Left ventricle myocardium inferior (tissue), 1 donor: ENCODE measurements around the gene ZSWIM5. TPM values are rescaled to one million over a fixed set of nuclear protein-coding genes. Genes with fewer than 3 reads are reported as not detected.
"Not testable (repeated sequence)": the region's sequence is repeated elsewhere in the genome, so short reads cannot be mapped to it uniquely, and the experiment has no call there.

ENCODE experiments used
- DNase-seq: peaks from one replicate; pipeline ENCODE4 v3.0.0-alpha.2; 2020
- H3K27ac ChIP-seq: fragments of 200-600 bp; replicated peaks from 2 replicates; pipeline ENCODE4 v1.8.0; 2021
- H3K27me3 ChIP-seq: fragments of 200-600 bp; 2 replicates; pipeline ENCODE4 v1.8.0; 2021; ENCODE audit warnings: low read depth
- H3K36me3 ChIP-seq: fragments of 200-600 bp; 2 replicates; pipeline ENCODE4 v1.8.0; 2021
- H3K4me1 ChIP-seq: fragments of 200-600 bp; 2 replicates; pipeline ENCODE4 v1.8.0; 2021
- H3K4me3 ChIP-seq: fragments of 200-600 bp; 2 replicates; pipeline ENCODE4 v1.8.0; 2021; ENCODE audit warnings: mild to moderate bottlenecking, moderate library complexity
- H3K9me3 ChIP-seq: fragments of 200-600 bp; replicated peaks from 2 replicates; pipeline ENCODE4 v1.8.0; 2021
- CTCF ChIP-seq: fragments of 200-600 bp; IDR thresholded peaks from 2 replicates; pipeline ENCODE4 v1.8.0; 2021; ENCODE audit warnings: antibody characterized with exemption, mild to moderate bottlenecking, borderline replicate concordance
- intact Hi-C: fragments of 100-400 bp; cut with micrococcal nuclease; formaldehyde crosslinking; loops from one replicate; pipeline ENCODE4 v1.11.0; 2022
- total RNA-seq: library from RNA; stranded (reverse); fragmentation: NEBNext Ultra II Directional; extraction: Animal tissue kit (Norgen Biotek cat#: 25700); gene quantifications from one replicate; pipeline ENCODE4 v1.2.1, GENCODE V29; 2021
- donor health status: DM: no; HTN: yes; CAD: no; lungs with severe emphysema.

The ZSWIM5 gene
- total RNA-seq, 1 donor from 2014 or later = 0.93 TPM

GRCh38 chr1:45007311-45007710 is 199.1 kb downstream of the ZSWIM5 start:
- Histone ChIP-seq H3K27ac (no peak overlapping the region), H3K36me3 (peaks cover 74% of the 10 kb centered on the region), H3K9me3 (no peaks in the 10 kb centered on the region), H3K4me3 (no peak overlapping the region), H3K4me1 (peaks cover 34% of the 10 kb centered on the region), H3K27me3 (no peaks in the 10 kb centered on the region)
- DNase-seq = no peak
- intact Hi-C loops = no loop called here
- no peak for TF ChIP-seq CTCF

GRCh38 chr1:45005761-45006160 is 200.6 kb downstream of the ZSWIM5 start:
- no peak for TF ChIP-seq CTCF
- H3K4me1 ChIP-seq = peaks cover 23% of the 10 kb centered on the region
- no peak for DNase-seq
- intact Hi-C loops = no loop called here
- peaks cover 79% of the 10 kb centered on the region for H3K36me3 ChIP-seq
- no peak overlapping the region for H3K27ac ChIP-seq
- no peaks in the 10 kb centered on the region for H3K9me3 ChIP-seq
- no peaks in the 10 kb centered on the region for H3K27me3 ChIP-seq
- H3K4me3 ChIP-seq = no peak overlapping the region

- no peak for TF ChIP-seq CTCF
- Histone ChIP-seq H3K9me3 (no peaks in the 10 kb centered on the region), H3K27ac (no peak overlapping the region), H3K4me1 (peaks cover 13% of the 10 kb centered on the region), H3K4me3 (no peak overlapping the region), H3K27me3 (no peaks in the 10 kb centered on the region), H3K36me3 (peaks cover 75% of the 10 kb centered on the region)
- intact Hi-C loops = no loop called here
- no peak for DNase-seq
Measured at GRCh38 chr1:45004281-45004920, 202.0 kb downstream of the ZSWIM5 start.

GRCh38 chr1:45003741-45004140 is 202.7 kb downstream of the ZSWIM5 start:
- no peaks in the 10 kb centered on the region for H3K9me3 ChIP-seq
- H3K27ac ChIP-seq = no peak overlapping the region
- H3K36me3 ChIP-seq = peaks cover 69% of the 10 kb centered on the region
- H3K27me3 ChIP-seq = no peaks in the 10 kb centered on the region
- H3K4me1 ChIP-seq = peaks cover 6% of the 10 kb centered on the region
- no peak for TF ChIP-seq CTCF
- DNase-seq = no peak
- H3K4me3 ChIP-seq = no peak overlapping the region
- intact Hi-C loops = no loop called here

GRCh38 chr1:45002650-45003645 is 203.5 kb downstream of the ZSWIM5 start:
- H3K27ac ChIP-seq = no peak overlapping the region
- intact Hi-C loops = no loop called here
- H3K4me3 ChIP-seq = no peak overlapping the region
- DNase-seq = no peak
- no peaks in the 10 kb centered on the region for H3K27me3 ChIP-seq
- no peak for TF ChIP-seq CTCF
- peaks cover 61% of the 10 kb centered on the region for H3K36me3 ChIP-seq
- no peaks in the 10 kb centered on the region for H3K9me3 ChIP-seq
- H3K4me1 ChIP-seq = peaks cover 5% of the 10 kb centered on the region

GRCh38 chr1:45001576-45001975 is 204.8 kb downstream of the ZSWIM5 start:
- H3K9me3 ChIP-seq, H3K4me3 ChIP-seq, DNase-seq, intact Hi-C loops, H3K27ac ChIP-seq, H3K27me3 ChIP-seq, H3K4me1 ChIP-seq: not testable (repeated sequence)
- peaks cover 47% of the 10 kb centered on the region for H3K36me3 ChIP-seq
